Astrocyte (in vitro differentiated cells and primary cell): ENCODE measurements around the gene DNAH1. TPM values are rescaled to one million over a fixed set of nuclear protein-coding genes. Genes with fewer than 3 reads are reported as not detected.

ENCODE experiments used
- DNase-seq: peaks from one replicate; pipeline ENCODE4 v3.0.0-alpha.2; 2010; ENCODE audit warnings: low read depth
- FAIRE-seq: peaks from 2 replicates; lab custom pipeline; 2011; peaks lifted over from hg19 to GRCh38; lab: Jason Lieb, UNC
- H2AFZ ChIP-seq: 2 replicates; pipeline ENCODE4 v1.6.0; 2012; ENCODE audit warnings: low read depth, low read length, inconsistent platforms
- H3K27ac ChIP-seq: 2 replicates; pipeline ENCODE4 v1.5.1; 2011; ENCODE audit warnings: low read depth, low read length, inconsistent platforms
- H3K27me3 ChIP-seq: 2 replicates; pipeline ENCODE4 v1.6.0; 2011; ENCODE audit warnings: low read length, inconsistent platforms; ENCODE audit not compliant: insufficient read depth
- H3K36me3 ChIP-seq: 2 replicates; pipeline ENCODE4 v1.5.1; 2011; ENCODE audit warnings: low read length, inconsistent platforms; ENCODE audit not compliant: insufficient read depth
- H3K4me1 ChIP-seq: 2 replicates; pipeline ENCODE4 v1.5.1; 2011; ENCODE audit warnings: low read length, inconsistent platforms; ENCODE audit not compliant: insufficient read depth
- H3K4me2 ChIP-seq: 2 replicates; pipeline ENCODE4 v1.6.0; 2012; ENCODE audit warnings: low read length, inconsistent platforms
- H3K4me3 ChIP-seq: 2 replicates; pipeline ENCODE4 v1.5.1; 2011; ENCODE audit warnings: low read depth, mild to moderate bottlenecking, low read length, inconsistent platforms; ENCODE audit not compliant: insufficient read depth
- H3K79me2 ChIP-seq: 2 replicates; pipeline ENCODE4 v1.6.0; 2012; ENCODE audit warnings: mild to moderate bottlenecking, low read length, inconsistent platforms; ENCODE audit not compliant: insufficient read depth
- H3K9ac ChIP-seq: 2 replicates; pipeline ENCODE4 v1.6.0; 2012; ENCODE audit warnings: mild to moderate bottlenecking, low read length, inconsistent platforms
- H3K9me3 ChIP-seq: 2 replicates; pipeline ENCODE4 v1.5.1; 2012; ENCODE audit warnings: low read depth, mild to moderate bottlenecking, low read length, inconsistent platforms; ENCODE audit not compliant: insufficient read depth
- H4K20me1 ChIP-seq: 2 replicates; pipeline ENCODE4 v1.6.0; 2012; ENCODE audit warnings: low read length, inconsistent platforms; ENCODE audit not compliant: insufficient read depth
- H3K27ac Mint-ChIP-seq: one replicate; pipeline ENCODE4 v1.8.0; 2021; ENCODE audit warnings: mild to moderate bottlenecking, mixed read lengths; ENCODE audit not compliant: unreplicated experiment
- H3K27me3 Mint-ChIP-seq: one replicate; pipeline ENCODE4 v1.8.0; 2021; ENCODE audit warnings: low read depth, mixed read lengths; ENCODE audit not compliant: unreplicated experiment
- H3K36me3 Mint-ChIP-seq: one replicate; pipeline ENCODE4 v1.8.0; 2021; ENCODE audit warnings: low read depth, mixed read lengths; ENCODE audit not compliant: unreplicated experiment
- H3K4me1 Mint-ChIP-seq: one replicate; pipeline ENCODE4 v1.8.0; 2021; ENCODE audit warnings: low read depth, mixed read lengths; ENCODE audit not compliant: unreplicated experiment
- H3K4me3 Mint-ChIP-seq: one replicate; pipeline ENCODE4 v1.8.0; 2021; ENCODE audit warnings: mild to moderate bottlenecking, moderate library complexity, mixed read lengths; ENCODE audit not compliant: unreplicated experiment
- H3K9me3 Mint-ChIP-seq: one replicate; pipeline ENCODE4 v1.8.0; 2021; ENCODE audit warnings: mild to moderate bottlenecking, mixed read lengths; ENCODE audit not compliant: unreplicated experiment
- CTCF ChIP-seq: IDR thresholded peaks from 2 replicates; pipeline ENCODE4 v1.5.1; 2011; ENCODE audit warnings: low read depth, mild to moderate bottlenecking, inconsistent platforms, low read length, moderate library complexity; ENCODE audit not compliant: insufficient read depth
- EZH2 ChIP-seq: IDR thresholded peaks from 2 replicates; pipeline ENCODE4 v1.6.1; 2012; ENCODE audit warnings: mild to moderate bottlenecking, low read length, inconsistent platforms; ENCODE audit not compliant: insufficient read depth
- total RNA-seq: library from RNA; stranded (reverse); gene quantifications from 2 replicates; pipeline ENCODE4 v1.2.1, GENCODE V29; 2021

The DNAH1 gene
- total RNA-seq, 1 donor from 2014 or later: 2.3 TPM

GRCh38 chr3:52433328-52433995, 117.3 kb downstream of the DNAH1 start:
- Histone ChIP-seq H2AFZ (no peak overlapping the region), H3K79me2 (no peaks in the 10 kb centered on the region), H3K4me1 (peaks cover 5% of the 10 kb centered on the region), H3K9me3 (no peaks in the 10 kb centered on the region), H3K36me3 (no peaks in the 10 kb centered on the region), H4K20me1 (no peaks in the 10 kb centered on the region), H3K27me3 (peaks cover 3% of the 10 kb centered on the region), H3K4me2 (no peak overlapping the region), H3K9ac (no peak overlapping the region), H3K4me3 (no peak overlapping the region), H3K27ac (no peak overlapping the region)
- no peaks in the 10 kb centered on the region for H3K9me3 Mint-ChIP-seq
- H3K36me3 Mint-ChIP-seq: no peaks in the 10 kb centered on the region
- peaks cover 5% of the 10 kb centered on the region for H3K4me1 Mint-ChIP-seq
- peaks cover 27% of the 10 kb centered on the region for H3K27me3 Mint-ChIP-seq
- DNase-seq (no peak), FAIRE-seq (no peak)
- H3K4me3 Mint-ChIP-seq: no peak overlapping the region
- no peak overlapping the region for H3K27ac Mint-ChIP-seq
- TF ChIP-seq CTCF: no peak
- TF ChIP-seq EZH2: no peak

GRCh38 chr3:52433996-52434479, 117.9 kb downstream of the DNAH1 start:
- H3K36me3 ChIP-seq: no peaks in the 10 kb centered on the region
- no peak overlapping the region for H3K4me2 ChIP-seq
- H2AFZ ChIP-seq: no peak overlapping the region
- peaks cover 5% of the 10 kb centered on the region for H3K4me1 Mint-ChIP-seq
- H3K36me3 Mint-ChIP-seq: no peaks in the 10 kb centered on the region
- FAIRE-seq (no peak), DNase-seq (no peak)
- no peak overlapping the region for H3K4me3 ChIP-seq
- no peaks in the 10 kb centered on the region for H3K9me3 Mint-ChIP-seq
- H3K79me2 ChIP-seq: no peaks in the 10 kb centered on the region
- no peaks in the 10 kb centered on the region for H4K20me1 ChIP-seq
- no peaks in the 10 kb centered on the region for H3K9me3 ChIP-seq
- H3K4me1 ChIP-seq: peaks cover 5% of the 10 kb centered on the region
- H3K27ac Mint-ChIP-seq: no peak overlapping the region
- peaks cover 3% of the 10 kb centered on the region for H3K27me3 ChIP-seq
- H3K27me3 Mint-ChIP-seq: peaks cover 27% of the 10 kb centered on the region
- no peak for TF ChIP-seq CTCF
- TF ChIP-seq EZH2: no peak
- no peak overlapping the region for H3K9ac ChIP-seq
- H3K4me3 Mint-ChIP-seq: peak overlapping the region; percentile 63
- no peak overlapping the region for H3K27ac ChIP-seq

GRCh38 chr3:52434491-52435115, 118.5 kb downstream of the DNAH1 start:
- FAIRE-seq: no peak
- no peak overlapping the region for H2AFZ ChIP-seq
- H3K4me1 ChIP-seq: peaks cover 2% of the 10 kb centered on the region
- no peaks in the 10 kb centered on the region for H4K20me1 ChIP-seq
- H3K36me3 Mint-ChIP-seq: no peaks in the 10 kb centered on the region
- no peak overlapping the region for H3K4me2 ChIP-seq
- H3K9me3 Mint-ChIP-seq: no peaks in the 10 kb centered on the region
- no peaks in the 10 kb centered on the region for H3K36me3 ChIP-seq
- H3K9ac ChIP-seq: no peak overlapping the region
- H3K27ac ChIP-seq: no peak overlapping the region
- DNase-seq: no peak
- H3K27ac Mint-ChIP-seq: no peak overlapping the region
- peaks cover 2% of the 10 kb centered on the region for H3K4me1 Mint-ChIP-seq
- H3K79me2 ChIP-seq: no peaks in the 10 kb centered on the region
- peaks cover 27% of the 10 kb centered on the region for H3K27me3 Mint-ChIP-seq
- peak overlapping the region; percentile 63 for H3K4me3 Mint-ChIP-seq
- TF ChIP-seq CTCF: no peak
- no peak for TF ChIP-seq EZH2
- no peaks in the 10 kb centered on the region for H3K9me3 ChIP-seq
- no peak overlapping the region for H3K4me3 ChIP-seq
- peaks cover 3% of the 10 kb centered on the region for H3K27me3 ChIP-seq
